HG03045 (cell line): Measurements from ENCODE around the gene TBC1D19.
"Not testable (repeated sequence)": the region's sequence is repeated elsewhere in the genome, so short reads cannot be mapped to it uniquely, and the experiment has no call there.

ENCODE experiments used
- ATAC-seq: cut with Tn5 transposase; IDR thresholded peaks from one replicate; pipeline ENCODE4 v1.9.1; 2021; ENCODE audit warnings: mild to moderate bottlenecking, moderate library complexity; ENCODE audit not compliant: unreplicated experiment

The TBC1D19 gene

DNA sequence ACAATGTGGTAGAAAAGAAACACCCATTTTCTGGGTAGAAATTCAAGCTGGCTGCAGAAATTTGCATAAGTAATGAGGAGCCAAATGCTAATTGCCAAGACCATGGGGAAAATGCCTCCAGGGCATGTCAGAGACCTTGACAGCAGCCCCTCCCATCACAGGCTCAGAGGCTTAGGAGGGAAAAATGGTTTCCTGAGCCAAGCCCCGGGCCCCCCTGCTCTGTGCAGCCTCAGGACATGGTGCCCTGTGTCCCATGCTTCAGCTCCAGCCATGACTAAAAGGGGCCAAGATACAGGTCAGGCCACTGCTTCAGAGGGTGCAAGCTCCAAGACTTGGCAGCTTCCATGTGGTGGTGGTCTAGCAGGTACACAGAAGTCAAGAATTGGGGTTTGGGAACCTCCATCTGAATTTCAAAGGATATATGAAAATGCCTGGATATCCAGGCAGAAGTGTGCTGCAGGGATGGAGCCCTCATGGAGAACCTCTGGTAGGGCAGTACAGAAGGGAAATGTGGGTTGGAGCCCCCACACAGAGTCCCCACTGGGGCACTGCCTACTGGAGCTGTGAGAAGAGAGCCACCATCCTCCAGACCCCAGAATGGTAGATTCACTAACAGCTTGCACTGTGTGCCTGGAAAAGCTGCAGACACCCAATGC lies 95.3 kb downstream of the TBC1D19 start:
- not testable (repeated sequence) for ATAC-seq

DNA sequence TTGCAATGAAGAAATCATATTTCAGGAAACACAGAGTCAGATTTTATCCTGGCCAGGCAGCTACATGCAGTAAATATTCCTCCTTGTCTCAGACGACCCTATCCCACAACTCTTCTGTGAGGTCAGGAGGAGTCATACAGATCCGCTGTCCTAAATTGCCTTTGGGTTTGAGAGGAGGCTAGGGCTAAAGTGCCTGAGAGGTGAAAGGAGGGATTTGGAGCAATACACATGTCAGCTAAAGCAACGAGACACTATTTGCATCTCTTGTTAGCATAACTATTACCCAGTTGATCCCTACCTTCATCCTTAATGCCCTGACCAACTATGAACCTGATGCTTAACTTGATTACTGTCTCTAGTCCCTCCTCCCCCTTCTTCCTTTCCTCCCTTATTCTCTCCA lies 98.6 kb downstream of the TBC1D19 start:
- ATAC-seq = no peak

DNA sequence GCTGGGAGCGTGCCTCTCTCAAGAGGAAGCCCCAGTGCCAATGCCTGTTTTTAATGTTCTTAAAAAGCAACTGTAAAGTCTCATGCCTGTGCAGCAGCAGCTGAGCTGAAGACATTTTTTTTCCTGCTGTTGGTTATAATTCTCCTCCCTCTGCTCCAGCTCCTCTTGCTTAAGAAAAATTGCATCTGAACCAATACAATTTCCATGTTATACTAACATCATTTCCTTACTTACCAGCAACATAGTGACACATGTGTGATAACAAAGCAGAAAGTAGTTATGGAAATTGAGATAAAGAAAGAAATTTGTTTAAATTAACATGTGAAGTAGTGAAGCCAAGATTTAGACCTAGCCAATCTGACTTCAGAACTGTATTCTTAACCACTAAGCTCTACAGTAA lies 101.4 kb downstream of the TBC1D19 start:
- no peak for ATAC-seq

DNA sequence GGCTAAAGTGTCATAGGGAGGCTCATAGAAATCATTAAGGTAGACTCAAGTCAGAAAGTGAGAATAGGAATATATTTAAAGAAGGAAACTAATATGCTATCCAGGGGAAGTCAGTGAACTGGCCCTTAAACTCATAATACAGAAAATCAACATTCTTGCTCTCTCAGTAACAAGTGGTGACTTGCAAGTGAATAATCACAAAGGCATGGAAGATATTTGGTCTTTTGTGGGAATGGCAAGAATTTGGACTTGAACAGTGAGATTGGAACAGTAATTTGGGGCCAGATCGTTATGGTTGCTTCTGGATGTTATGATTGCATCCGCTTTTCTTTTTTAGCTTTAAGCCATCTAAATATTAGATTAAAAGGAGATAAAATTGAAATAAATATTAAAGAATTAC lies 103.8 kb downstream of the TBC1D19 start:
- ATAC-seq = no peak

DNA sequence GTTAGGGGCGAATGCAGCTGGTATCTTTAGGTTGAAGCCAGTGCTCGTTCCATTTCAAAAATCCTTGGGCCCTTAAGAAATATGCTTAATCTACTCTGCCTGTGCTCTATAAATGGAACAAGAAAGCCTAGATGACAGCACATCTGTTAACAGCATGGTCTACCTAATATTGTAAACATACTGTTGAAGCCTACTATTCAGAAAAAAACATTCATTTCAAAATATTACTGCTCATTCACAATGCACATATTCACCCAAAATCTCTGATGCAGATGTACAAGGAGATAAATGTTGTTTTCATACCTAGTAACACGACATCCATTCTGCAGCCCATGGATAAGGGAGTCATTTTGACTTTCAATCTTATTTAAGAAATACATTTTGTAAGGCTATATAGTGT lies 106.6 kb downstream of the TBC1D19 start:
- no peak for ATAC-seq

DNA sequence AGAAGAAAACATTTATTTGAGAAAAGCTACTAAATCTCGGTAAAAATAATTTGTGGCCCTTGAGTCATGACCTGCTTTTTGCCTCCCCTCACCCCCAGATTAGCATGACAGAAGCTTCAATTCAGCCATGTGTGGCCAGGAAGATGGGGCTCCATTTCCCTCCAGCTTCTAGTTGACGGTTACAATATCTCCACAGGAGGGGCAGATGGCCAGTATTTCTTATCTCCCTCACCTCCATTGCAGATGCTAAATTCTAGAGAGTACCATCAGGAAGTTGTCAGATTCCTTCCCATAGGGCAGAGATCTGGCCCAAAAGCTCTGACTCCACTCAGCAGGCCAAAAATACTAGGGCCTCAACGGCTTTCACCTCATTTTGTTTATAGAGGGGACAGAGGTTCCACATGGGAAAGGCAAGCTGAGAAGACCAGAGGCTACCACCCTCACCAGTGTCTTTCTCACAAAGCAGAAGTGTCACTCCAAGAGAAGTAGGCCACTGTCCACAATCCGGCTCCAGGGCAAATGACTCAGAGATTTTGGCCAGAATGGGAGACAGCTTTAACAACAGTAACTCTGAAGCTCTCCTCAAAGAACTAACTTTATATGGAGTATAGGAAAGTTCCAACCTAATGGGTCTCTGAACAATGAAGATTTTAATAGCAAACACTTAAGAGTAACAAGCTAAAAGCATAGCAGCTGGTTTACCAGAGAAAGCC lies 108.3 kb downstream of the TBC1D19 start:
- ATAC-seq = no peak

DNA sequence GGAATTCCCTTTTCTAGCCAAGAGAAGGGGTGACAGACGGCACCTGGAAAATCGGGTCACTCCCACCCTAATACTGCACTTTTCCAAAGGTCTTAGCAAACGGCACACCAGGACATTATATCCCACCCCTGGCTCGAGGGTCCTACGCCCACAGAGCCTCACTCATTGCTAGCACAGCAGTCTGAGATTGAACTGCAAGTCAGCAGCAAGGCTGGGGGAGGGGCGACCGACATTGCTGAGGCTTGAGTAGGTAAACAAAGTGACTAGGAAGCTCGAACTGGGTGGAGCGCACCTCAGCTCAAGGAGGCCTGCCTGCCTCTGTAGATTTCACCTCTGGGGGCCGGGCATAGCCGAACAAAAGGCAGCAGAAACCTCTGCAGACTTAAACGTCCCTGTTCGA lies 110.2 kb downstream of the TBC1D19 start:
- ATAC-seq = not testable (repeated sequence)

DNA sequence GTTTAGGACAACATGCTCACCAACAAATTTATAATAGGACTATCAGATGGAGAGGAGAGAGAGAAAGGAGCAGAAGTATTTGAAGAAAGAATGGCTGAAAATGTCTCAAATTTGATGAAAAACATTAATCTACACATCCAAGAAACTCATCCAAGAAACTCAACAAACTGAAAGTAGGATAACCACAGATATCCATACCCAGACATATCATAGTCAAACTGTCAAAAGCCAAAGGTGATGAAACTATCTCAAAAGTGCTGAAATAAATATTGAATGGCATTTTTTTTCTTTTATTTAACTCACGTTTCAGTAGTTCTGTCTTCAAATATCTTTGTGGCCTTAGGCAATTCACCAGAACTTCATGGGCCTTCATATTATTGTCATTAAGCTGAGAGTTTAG lies 116.2 kb downstream of the TBC1D19 start:
- no peak for ATAC-seq

DNA sequence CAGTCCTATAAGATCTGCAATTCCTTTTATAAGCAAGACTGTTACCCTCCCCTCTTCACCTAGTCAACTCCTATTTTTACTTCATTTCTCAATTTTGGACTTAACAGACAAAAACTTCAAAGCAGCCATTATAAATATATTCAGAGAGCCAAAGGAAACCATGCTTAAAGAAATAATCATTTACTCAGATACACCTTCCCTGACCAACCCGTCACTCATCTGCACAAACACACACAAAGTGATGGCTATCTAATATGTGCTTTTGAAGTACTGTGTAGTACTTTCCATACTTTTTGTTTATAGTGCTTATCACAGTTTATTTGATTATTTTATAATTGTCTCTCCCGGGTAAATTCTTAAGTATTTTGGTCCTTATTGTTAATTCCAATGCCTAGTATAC lies 117.2 kb downstream of the TBC1D19 start:
- ATAC-seq = no peak

DNA sequence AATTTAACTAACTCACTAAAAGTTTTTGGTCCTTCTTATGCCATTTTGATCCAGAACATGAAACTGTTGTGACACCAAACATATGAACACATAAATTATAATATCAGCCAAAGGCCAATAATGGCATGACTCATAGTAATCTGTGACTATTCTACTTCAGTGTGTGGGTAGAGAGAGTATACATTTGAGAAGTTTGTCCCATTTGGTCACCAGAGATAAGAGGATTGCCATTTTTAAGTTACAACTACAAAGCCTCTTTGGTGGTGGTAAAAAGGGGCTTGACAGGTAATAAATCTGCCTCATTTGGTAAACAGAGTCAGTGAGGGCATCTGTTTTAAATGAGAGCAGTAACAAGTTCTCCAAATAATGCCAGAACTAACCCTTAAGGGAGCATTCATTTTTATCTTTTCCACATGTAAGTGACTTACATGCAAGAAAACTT lies 117.9 kb downstream of the TBC1D19 start:
- no peak for ATAC-seq

DNA sequence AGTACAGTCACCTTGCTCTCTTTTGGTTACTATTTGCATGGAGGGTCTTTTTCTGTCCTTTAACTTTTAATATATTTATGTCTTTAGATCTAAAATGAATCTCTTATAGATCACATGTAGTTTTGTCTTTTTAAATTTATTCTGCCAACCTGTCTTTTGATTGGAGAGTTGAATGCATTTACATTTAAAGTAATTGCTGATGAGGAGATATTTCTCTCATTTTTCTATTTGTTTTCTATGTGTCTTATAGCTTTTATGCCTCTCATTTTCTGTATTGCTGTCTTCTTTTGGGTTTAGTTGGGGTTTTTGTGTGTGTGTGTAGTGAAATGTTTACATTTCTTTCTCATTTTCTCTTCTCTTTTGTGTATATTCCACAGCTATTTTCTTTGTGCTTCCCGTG lies 123.5 kb downstream of the TBC1D19 start:
- no peak for ATAC-seq

DNA sequence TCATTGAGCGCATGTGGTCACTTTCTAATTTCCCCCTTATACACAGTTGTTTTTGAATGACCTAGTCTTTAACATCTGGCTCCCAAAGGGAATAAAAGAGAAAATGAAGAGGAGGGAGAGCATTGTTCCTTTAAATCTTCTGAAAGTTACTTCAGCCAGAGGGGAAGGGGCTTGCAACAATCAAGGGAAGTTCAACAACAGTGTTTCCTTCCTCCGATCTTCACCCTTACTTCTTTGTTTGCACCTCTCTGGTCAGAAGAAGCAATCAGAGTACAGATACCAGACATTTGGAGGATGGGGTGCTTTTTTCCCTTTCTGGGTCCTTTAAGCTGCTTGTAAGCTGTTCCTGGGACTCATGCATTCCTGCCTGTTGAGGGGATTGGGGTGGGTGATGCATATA lies 125.4 kb downstream of the TBC1D19 start:
- no peak for ATAC-seq

DNA sequence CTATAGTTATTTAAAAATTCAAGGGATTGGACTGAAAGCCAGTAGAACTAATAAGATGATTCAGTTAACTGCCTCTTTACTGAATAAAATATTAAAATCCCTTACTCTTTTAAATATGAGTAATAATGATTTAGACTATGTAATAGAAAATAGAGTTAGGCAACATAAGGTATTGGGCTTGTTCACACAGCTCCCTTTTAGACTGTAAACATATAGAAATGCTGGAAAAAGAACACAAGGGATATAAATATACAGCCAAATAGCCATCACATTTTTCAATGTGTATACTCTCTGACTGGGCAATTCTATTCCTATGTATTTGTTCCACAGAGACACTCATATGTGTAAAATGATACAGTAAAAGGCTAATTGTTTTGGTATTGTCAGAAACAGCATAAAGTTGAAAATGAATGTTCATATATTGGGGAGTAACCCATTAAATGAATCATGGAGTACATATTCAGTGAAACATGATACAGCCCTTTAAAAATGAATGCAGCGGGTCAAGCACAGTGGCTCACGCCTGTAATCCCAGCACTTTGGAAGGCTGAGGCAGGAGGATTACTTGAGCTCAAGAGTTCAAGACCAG lies 129.8 kb downstream of the TBC1D19 start:
- no peak for ATAC-seq

DNA sequence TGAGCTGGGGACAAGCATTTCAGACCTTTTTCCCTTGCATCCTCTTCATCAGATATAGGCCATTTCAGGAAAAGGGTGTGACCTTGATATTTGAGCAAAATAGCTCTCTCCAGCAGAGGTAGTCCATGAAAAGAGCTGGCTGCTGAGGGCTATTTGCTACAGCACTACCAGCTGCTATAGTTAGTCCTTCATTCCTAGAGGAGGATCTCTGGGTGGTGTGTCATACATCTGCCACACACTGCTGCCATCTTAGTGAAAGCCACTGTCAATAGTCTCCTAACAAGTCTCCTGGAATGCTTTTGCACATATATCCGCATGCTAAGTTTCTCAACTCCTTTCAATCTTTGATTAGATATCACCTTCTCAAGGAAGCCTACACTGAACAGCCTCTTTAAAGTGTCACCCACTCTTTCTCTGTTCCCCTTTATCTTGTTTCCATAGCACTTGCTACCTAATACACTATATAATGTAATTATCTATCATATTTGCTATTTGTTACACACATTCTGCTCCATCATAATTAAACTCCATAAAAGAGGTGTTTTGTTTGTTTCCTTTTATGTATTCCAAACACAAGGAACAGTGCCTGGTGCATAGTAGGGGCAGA lies 131.9 kb downstream of the TBC1D19 start:
- ATAC-seq = no peak

DNA sequence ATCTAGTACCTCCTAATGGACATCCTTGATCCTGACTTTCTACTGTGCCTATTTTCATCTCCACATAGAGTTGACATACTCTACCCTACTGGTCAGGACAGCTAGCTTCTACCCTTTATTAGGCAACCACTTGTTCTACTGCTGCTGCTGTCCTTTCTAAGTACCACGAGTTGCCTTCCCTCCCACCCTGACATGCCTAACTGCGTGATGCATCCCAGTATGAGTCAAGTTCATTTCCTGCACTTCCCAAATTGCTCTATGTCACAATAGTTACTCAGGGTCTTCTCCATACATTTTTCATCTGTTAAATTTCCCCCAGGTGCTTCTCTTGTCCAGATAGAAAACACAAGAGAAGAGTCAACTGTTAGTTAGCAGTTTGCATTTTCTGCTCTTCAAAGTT lies 133.4 kb downstream of the TBC1D19 start:
- ATAC-seq = no peak

DNA sequence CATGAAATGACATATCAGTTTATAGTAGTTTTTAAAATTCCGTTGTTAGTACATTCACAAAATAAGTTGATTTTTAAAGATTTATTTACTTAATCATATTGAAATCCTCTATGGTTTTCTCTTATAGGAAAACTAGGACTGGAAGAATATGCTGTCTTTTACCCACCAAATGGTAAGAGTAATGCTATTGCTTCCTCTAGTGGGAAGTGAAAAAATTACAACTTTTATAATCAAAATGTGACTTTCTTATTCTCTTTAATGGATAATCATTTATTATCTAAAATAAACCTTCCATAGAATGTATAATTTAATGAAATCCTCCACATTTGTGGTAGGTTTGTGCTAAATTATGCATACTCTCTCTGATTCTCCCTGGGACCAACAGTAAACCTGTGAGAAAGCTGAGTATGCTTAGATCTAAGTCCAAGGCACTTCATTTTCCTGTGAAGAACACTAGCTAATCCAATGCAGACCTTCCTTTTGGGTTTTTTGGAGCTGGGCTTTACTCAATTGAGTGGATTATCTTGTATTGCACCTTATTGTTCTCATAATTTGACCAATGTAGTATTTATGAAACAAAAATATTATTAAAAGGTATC lies 136.2 kb downstream of the TBC1D19 start:
- ATAC-seq = no peak

DNA sequence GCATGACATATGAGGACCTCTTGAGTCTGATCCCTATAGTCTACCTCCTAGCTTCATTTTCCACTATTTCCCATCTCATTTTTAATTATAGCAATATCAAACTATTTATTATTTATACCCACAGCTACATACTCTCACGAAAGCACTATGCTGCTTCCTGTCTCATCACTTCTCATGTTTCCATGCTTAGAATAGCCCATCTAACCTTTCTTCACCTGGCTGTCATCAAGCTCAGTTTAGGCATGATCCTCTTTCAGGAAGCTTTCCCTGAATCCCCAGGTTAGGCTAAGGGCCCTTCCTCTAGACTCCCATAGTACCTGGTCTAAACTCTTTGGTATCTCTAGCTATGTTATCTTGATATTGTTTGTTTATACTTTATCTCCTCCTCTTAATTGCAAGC lies 137.8 kb downstream of the TBC1D19 start:
- no peak for ATAC-seq

DNA sequence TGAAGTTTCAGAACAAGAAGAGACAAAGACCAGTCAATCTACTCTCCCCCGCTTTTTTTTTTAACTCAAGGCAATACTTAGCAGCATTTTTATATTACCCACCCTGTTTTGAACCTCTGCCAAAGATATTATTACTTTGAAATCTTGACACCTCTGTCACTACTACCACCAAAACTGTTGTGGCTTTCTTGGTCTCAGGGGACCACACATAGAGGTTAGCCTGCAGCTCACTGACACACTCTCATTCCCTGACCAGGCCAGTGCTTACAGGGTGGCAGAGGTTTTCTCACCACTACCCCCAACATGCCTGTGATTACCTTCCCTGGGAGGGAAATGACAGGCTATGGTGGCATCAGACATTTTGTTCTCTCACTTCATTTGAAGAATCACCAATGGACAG lies 139.3 kb downstream of the TBC1D19 start:
- ATAC-seq = peak; percentile 87

DNA sequence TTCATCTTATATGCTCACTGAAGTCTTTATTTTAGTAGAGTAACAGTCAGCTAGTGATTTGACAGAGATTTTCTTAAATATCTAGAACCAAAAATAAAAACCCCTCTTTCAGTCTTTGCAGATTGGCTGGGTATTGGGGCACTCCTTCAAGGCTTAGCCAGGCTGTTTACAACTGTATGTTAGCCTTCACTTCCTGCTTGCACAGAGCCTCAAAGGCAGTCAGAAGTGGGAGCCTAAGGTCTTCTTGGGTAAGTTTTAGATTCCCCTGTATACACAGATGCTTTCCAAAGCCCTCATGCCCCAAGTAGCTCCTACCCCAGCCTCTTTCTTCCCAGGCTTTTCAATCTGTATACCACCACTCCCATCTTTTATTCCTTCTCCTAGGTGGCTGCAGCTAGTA lies 140.7 kb downstream of the TBC1D19 start:
- no peak for ATAC-seq

DNA sequence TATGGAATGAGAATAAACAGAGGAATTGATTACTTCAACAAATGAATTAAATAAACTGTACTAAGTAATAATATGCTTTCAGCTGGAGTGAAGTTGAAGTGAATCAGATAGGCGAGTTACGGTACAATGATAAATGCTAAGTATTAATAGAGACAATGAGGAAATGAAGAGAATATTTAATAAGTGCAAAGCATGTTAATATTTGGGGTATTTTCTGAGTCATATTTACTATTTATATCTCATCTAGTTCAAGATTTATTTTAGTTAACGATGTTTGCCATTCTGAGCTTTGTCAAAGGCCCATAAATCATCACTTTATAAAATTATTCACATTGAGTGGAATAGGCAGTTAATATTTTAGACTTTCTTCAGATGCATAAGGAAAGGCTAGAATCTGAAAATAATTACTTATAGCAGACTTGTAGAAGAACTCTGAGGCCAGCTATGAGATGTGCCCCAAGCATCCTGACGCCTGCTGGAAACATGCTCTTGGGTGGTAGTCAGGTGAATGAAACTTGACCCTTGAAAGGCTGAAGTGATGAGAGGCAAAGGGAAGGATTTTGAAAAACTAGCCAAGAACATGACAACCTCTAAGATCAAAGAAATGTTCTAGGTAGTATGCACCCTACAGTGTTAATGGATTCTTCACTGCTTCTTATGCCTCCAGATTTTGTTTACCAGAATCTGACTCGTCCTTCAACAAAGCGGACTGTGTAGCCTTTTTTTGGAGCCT lies 142.9 kb downstream of the TBC1D19 start:
- no peak for ATAC-seq

DNA sequence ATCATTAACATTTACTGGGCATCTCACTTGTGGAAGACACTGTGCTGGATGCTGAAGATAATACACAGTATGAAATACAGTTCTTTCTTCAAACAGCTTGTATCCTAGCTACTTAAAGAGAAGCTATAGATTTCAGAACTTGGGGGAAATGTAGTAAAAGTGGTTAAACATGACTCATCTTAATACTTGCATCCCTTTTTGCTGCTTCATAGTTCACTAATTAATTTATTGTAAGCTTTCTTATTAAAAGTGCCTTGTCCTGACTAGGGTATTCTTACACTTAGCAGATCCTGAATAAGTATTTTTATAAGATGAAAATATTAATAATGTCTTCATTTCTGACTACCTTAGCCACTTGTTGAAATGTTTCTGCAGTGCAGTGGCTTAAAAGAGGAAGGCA lies 144.0 kb downstream of the TBC1D19 start:
- no peak for ATAC-seq
